Hematopoietic multipotent progenitor cell (in vitro differentiated cells): ENCODE data around the gene RASSF9. TPM values are rescaled to one million over a fixed set of nuclear protein-coding genes. Genes with fewer than 3 reads are reported as not detected.

Experiments
- DNase-seq, 3 donors: peaks; one replicate each; pipeline ENCODE4 v3.0.0-alpha.2; 2011 to 2015; ENCODE audit warnings: low read depth in 2 of 3, low spot score in 2 of 3
- total RNA-seq: library from RNA; depleted of rRNA; stranded (reverse); fragments of >200 nt; gene quantifications from one replicate; pipeline ENCODE4 v1.2.3, GENCODE V29; 2012

RASSF9 gene
- 0.27 TPM for total RNA-seq

DNA sequence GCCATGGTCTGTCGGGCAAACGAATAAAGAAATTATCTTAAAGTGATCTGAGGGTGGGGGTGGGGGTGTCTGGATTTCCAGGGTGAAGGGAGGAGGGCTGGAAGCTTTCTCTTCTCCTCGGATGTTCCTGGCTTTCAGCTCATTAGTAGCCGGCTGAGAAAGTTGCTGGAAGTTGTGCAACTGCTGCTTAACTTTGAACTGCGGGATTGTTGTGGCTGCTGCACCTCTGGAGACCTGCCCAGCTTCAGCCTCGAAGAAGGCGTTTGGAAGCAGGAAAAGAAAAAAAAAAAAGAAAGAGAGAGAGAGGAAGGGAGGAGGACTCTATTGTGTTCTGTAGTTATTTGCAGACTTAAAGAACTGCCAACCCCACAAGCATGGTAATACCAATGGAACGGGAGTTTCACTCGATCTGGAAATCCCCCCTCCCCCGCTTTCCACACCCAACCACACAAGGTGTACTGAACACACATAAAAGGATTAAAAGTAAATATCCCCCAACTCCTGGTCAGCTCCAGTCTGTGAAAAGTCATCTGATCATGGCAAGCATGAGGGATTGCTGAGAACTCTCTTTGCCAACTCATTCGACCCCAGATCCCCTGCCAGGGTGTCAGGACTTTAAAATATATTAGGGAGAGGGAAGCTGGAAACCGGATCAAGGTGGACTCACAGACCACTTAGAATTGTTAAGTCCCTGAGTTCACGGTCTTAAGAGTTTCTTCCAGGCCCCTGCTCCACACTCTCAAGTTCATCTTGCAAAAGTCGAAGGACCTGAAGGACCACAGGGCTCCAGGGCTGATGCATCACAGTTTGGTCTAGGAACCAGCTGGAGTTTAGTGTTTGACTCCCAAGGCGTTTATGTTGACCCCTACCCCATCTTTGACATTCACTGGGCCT, at the start of gene RASSF9:
Gene RASSF9, minus strand, starts transcription at position 213 of the 894 bp plus-strand sequence. Its CDS starts 208 bp downstream, at position 5.
- peak in 1 of 3 donors; percentile 4 for DNase-seq

DNA sequence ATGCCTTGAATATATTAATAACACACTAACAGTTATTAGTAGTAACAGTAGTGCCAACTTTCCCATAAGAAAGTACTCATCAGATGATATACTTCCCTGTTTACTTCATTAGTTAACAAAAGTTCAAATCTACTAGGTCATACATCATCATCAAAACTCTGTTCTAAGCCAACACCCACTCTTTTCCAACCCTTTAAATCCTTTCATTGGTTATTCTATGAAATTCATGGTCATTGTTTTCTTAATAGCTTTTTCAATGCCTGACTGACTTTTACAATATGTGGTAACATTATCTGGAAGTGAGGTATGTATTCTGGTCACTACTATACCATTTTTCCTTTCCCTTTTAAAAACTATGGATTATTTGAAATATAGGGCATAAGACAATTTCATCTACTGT, 47.6 kb upstream of the RASSF9 start:
- no peak for DNase-seq

DNA sequence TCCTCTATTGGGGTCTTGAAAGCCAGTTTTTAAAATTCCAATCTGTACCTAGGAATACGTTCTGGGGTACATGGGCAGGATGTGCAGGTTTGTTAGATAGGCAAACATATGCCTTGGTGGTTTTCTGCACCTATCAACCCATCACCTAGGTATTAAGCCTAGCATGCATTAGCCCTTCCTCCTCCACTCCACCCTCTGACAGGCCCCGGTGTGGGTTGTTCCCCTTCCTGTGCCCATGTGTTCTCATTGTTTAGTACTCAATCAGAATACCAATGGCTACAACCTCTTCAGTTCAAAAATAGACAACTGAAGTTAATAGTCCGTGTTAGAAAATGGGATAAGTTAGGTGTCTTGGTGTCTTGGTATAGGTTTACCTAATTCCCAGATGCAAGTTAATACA, 41.2 kb upstream of the RASSF9 start:
- DNase-seq: no peak

DNA sequence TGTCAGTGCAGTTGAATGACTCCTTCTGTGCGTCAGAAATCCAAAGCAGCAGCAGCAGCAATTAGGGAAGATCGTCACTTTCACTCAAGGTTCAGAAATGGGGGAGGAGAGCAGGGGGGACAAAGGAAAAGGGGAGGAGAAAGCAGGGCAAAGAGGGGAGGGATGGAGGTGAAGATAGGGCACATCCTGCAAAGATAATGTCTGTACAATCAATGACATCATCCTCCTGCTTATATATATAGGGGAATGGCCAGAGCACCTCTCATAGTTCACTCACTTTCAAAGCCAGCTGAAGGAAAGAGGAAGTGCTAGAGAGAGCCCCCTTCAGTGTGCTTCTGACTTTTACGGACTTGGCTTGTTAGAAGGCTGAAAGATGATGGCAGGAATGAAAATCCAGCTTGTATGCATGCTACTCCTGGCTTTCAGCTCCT, 37.8 kb upstream of the RASSF9 start, which contains the start of gene NTS:
Gene NTS, plus strand, starts transcription at position 265 of the 431 bp plus-strand sequence. Its CDS starts 109 bp downstream, at position 374.
- DNase-seq: peak in 2 of 3 donors; percentile 37 to 71

DNA sequence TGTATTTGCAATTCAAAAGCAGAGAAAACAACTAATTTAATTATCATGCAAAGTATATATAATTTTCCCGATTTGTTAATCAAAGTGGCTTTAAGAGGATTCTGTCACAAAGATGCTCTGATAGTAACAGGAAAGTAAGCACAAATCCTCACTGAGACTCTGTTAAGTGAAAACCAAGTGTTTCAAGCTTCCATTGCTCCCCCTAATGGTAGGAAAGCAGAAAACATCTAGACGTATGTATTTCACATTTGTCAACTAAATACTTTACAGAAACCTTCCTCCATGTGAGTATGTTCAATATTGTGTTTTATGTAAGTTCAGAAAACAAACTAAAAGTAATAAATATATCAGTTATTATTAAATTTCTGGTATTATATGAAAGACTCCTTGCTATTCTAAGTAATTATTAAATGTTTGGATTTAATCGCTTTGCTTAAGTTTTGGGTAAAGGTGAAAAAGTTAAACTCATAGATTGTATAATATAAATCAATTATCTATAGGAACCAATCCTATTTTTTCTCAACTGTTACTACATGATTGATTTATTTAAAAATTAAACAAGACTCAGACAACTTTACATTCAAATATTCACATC, 36.4 kb upstream of the RASSF9 start:
- peak in 2 of 3 donors; percentile 36 to 75 for DNase-seq

DNA sequence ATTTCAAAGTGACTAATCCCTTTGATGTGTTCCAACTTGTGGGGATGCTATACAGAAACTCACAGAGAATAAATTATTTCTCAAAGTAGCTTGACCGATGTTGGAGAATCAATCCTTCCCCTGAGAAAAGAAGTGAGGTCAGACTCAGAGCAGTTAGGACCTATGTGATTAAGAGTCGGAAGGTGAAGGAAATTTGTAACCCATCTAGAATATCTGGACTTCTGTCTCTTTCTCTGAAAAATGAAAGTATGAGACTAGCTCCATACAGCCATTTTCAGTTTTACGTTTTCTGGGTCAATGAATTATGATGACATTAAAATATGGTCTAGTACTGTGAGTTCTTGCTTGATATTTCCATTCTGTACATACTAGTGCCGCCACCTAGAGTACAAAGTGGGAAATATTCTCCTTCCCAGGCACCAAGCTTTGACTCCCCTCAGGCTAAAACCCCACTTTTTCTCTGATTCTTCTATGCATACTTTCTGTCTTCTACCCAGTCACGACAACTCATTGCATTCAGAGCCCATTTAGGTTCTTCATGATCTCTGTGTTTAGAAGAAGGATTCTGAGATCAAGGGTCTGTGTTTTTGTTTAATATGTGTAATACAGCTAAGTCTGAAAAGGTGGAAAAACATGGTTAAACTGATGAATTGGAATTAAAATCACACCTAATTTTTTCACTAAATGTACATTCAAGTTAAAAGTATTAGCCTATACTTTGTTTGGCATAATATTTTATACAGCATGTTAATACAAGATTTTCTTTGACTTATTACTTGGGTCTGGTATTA, 31.0 kb upstream of the RASSF9 start:
- DNase-seq: peak in 2 of 3 donors; percentile 62 to 90

DNA sequence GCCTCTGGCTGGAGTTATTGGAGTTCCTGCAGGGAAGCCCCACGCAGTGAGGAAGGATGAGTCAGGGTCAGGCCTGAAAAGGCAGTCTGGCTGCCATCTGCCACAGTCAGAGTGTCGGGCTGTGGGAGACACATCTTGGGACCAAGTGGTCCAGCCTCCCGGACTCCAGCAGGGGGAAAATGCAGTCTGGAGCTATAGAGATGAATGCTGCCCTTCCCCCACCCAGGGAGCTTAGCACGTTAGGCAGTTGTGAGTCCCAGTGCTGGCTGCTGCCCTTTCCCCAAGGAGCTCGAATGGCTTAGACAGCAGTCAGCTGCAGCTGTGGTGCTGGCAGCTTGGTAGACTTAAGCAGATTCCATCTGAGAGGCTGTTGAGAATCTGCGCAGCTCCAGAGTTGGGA, 29.7 kb upstream of the RASSF9 start:
- DNase-seq: no peak

DNA sequence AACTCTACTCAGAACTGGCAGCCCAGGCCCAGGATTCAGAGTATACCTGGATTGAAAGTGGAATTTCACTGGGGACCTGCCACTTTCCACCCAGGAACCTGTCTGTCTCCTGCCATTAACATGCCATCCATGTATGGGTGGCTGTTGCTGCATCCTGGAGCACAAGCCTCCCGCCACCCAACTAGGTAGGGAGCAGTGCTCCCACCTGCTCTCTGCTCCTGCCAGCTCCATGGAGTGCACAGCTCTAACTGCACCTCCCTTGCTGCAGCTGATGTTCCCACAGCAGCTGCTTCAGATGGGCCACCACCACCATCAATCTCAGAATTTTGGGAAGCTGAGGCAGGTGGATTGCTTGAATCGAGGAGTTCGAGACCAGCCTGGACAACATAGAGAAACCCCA, 20.8 kb upstream of the RASSF9 start:
- no peak for DNase-seq

DNA sequence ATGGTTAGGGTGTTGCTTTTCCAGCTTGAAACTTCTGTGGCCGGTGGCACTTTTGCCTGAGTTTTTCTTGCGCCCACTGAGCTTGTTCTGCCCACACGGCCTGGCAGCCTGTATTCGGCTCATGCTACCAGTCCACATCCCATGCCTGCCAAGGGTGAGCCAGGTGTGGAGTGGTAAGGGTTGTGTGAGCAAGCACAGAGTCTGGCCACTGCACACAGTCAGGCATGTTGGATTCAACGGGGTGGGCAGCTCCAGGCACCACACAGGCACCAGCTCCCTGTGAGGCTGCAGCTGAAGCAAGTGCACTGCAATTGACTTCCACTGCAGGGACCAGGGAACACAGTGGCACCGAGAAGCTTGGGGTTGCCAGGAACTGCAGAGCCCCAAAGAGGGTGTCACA, 19.1 kb upstream of the RASSF9 start:
- DNase-seq: no peak

DNA sequence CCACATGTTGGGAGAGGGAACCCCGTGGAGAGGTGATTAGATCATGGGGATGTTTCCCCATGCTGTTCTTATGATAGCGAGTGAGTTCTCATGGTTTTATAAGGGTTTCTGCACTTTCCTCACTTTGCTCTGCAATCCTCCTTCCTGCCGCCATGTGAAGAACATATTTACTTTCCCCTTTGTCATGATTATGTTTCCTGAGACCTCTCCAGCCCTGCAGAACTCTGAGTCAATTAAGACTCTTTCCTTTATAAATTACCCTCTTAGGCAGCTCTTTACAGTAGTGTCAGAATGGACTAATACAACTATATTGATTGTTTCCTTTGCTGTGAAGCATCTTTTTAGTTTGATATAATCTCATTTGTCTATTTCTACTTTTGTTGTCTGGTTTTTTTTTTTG, 13.1 kb upstream of the RASSF9 start:
- no peak for DNase-seq

DNA sequence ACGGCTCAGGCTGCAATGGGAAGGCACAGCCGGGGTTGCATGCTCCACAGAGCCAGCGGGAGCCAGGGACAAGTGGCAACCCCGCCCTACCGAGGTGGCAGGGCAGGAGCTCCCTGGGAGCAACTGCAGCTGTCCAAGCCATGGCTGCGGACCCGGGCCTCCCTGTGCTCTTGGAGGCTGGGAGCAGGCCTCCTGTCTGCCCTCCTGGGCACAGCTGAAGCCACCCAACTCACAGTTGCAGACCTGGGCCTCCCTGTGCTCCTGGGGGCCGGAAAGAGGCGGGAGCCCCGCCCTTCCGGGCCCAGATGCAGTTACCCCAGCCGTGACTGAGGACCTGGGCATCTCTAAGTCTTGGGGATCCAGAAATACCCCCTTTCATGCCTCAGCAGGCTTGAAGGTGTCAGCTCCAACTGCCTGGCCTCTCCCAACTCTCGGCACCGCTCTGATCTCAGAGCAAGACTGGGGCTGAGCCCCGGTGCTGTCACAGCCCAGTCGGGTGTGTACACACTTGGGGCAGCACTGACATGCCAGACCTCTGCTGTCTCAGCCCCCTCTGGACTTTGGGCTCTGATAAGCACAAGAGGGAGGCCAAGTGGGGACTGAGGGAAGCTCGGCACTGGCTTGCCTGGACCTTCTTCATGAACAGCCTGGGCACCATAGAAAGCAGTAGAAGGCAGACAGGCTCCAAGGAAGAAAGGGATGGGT, 7.5 kb upstream of the RASSF9 start:
- no peak for DNase-seq

DNA sequence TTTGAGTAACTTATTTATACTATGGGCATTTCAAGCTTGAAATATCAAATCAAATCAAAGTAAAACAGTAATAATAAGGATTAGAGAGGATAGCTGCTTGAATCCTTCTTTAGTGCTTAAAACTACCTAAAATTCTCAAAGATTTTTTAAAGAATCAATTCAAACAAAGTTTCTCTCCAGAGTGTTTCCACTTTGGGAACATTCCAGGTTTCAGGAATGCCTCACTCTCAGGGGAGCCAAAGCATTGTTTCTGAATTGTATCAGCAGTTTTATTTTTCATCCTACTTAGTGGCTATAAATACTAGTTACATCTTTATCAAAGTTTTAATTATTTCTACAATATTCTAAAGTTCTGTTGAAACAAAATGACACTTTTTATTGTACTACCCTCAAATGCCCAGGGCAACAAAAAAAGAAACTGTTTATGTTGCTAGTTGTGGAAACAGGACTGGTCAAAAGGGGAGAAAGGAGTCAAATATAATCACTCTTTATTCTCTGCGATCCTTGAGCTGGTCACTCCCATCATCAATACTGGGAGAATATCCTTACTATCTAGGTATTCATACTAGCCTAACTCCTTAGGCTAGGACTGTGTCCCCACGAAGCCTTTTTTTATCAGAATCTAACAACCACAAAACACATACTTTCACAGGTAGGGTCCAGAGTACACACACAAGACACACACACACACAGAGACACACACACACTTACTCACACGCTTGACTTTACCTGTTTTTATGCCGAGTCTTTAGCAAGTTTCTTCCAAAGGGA, 598 bp downstream of the RASSF9 start:
- DNase-seq: no peak

DNA sequence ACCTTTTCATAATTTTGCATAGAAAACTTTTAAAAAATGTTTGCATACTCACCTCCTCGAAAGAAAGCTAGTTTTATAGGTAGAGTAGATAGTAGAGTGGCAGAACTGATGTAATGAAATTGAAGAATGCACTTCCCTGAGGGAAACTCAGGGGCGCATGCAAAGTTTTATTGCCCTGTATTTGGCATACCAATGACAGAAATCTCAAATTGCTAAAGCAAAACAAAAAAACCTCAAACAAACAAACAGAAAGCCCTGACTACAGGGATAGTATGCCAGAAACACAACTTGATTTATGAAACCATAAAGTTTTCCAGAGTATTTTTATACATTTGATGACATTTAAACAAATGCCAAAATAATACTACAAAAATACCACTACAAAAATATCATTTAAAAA, 1.8 kb downstream of the RASSF9 start:
- no peak for DNase-seq

DNA sequence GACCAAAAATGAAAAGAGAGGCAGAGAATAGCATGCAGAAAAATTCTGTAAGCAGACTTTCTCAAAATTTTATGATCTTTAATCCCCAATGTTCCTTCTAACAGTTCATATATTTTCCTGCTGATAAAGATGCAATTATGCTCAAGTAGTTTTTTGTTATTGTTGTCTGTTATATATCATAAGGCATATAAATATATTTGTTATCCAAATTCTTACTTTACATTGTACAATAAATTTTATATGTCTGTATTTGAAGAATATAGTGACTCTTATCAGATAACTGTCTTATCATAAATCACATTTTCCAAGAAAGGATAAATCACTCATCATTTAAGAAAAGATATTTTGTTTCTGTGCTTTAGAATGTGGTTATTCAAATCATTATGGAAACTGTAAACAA, 2.6 kb downstream of the RASSF9 start:
- no peak for DNase-seq

DNA sequence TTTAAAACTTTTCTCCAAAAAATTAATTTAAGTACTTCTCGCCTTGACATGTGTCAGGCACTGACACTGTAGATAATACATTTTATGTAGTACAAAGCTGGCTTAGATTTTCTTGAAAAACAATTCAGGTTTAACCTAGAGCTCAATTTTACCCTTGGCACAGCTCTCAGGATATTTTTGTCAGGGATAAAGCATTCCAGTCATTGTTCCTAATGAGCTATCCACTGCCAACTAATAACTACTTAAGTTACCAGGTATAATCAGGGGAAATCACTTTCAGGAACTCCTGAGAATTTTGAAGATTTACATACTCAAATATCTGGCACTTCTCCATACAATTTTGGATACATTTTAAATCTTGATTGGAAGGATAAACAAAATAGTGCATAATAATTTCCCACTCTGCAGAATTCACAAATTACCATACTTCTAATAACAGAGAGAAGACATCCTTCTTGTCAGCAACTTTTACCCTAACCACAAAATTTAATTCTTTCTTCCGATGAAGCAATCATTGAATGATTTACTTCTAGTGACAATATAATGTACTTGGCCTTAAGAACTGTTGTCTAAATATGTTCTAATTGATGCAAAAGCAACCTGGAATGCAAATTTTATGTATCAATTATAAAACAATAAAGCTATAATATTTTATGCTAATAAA, 4.8 kb downstream of the RASSF9 start:
- no peak for DNase-seq

DNA sequence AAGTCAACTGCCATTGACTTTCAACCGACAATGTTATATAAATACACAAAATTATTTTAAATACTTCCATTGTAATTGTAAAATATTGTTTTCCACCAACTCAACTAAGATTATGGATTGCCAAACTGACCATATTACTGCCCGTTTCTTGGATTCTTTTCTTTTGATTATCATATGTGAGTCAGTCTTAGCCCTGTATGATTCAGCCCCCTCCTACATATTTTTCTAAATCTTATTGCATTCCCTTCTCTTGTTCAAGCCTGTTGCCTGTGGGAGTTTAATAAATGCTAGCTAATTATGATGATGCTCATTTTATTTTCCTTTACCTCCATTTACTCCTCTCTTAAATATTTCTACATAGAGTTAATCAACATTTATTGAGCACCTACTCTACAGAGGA, 6.8 kb downstream of the RASSF9 start:
- no peak for DNase-seq

DNA sequence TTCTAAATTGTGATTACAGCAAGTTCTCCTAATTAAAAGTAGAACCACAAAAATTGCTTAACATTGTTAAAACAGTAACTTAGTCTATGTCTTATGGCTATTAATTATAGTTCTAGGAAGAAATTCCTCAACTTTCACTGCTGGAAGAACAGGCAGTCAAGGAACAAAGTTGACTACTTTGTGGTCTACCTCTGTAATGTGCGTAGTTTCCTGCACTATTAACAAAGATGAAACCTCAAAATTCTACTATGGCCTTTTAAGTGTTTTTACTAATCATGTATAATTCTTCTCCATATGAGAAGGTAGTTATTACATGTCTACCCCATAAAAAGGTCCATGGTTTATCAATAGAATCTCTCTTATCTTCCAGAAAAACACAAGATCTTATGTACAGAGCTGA, 7.6 kb downstream of the RASSF9 start:
- DNase-seq: no peak

DNA sequence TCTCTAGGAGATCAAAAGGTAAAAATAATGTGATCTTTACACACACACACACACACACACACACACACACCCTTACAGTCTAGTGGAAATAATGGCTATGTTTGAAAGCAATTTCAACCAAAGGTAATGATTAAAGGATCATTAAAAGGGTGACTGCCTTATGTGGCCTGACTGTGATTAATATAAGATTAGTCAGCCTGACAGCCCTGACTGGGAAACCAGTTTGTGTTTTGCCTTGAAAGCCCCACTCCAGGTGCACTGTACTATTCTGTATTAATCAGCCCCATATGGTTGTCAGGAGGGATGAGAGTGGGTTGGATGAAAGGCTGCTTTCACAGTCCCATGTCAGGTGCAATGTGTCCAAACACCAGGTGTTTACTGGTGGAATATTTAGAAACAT, 10.5 kb downstream of the RASSF9 start:
- no peak for DNase-seq

DNA sequence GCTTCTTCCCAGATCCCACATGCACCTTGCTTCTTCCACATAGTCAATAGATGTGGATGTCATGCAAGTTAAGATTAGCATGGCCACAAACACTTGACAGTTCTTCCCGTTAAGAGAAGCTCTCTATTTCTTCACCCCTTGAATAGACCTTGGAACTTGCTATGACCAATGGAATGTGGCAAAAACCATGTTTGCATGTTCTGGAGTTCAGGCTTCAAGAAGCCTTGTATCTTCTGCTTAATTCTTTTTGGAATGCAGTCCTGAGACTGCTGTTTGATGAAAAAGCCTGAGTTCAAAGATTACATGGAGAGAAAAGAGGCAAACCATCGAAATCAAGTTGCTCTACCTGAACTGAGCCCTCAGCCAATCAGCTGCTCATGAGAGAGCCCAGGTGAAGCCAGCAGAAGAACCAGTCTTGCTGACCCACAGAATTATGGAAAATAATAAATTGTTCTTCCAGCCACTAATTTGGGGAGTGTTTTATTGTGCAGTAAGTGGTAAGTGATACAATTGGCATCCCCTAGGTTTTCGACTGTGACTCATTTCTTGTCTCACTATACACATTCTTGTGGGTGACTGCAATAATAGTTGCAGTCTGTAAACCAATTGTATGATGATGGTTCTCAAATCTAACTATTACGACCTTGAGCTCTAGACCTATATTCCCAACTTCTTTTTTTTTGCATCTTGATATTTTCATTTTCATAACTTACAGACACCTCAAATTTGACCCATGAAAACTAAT, 12.6 kb downstream of the RASSF9 start:
- no peak for DNase-seq
